Astrocyte of the cerebellum (primary cell): ENCODE measurements around the gene CACNB3.

Experiments
- DNase-seq: peaks from one replicate; pipeline ENCODE4 v3.0.0-alpha.2; 2011; ENCODE audit warnings: low read depth
- H3K4me3 ChIP-seq: 2 replicates; pipeline ENCODE4 v1.5.1; 2011; ENCODE audit warnings: mild to moderate bottlenecking, low read depth, low read length, moderate library complexity
- CTCF ChIP-seq: IDR thresholded peaks from 2 replicates; pipeline ENCODE4 v1.5.1; 2012; ENCODE audit warnings: low read length, low read depth, moderate library complexity, mild to moderate bottlenecking; ENCODE audit errors: missing control alignments
- in situ Hi-C: cut with HindIII; loops from 2 replicates; pipeline ENCODE4 v1.10.0; 2017; ENCODE audit warnings: low sequenced_read_pairs

The CACNB3 gene

GRCh38 chr12:48775299-48775698 is 43.0 kb upstream of the CACNB3 start:
- in situ Hi-C loops, result no loop called here
- no peak for DNase-seq
- TF ChIP-seq CTCF, result no peak
- H3K4me3 ChIP-seq, result no peak overlapping the region

DNA sequence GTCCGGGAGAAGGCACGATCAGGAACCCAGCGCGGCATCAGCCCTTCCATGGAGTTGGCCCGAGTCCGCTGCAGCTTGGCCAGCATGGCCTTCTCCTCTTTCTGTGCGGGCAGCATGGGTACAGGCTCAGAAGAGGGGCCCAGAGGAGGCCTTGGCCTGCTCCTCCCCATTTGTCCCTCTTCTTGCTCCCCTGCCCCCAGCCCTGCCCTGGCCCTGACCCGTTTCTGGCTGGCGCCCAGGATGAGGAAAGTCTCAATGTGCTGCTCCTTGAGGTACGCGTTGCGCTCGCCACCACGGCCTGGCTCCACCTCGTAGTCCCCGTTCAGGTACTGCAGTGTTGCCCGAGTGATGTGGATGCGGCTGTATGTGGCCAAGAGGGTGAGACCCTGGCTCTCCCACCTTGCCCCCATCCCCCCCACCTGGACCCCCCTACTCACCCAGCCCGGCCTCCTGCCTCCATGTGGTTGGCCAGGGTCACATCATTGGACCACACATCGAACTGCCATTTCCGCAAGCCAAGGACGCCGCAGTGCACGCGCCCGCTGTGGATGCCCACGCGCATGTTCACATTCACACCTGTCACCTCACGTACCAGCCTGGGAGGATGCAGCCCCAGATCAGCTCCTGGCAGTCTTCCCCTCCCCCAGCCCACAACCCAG is 42.2 kb upstream of the CACNB3 start:
- H3K4me3 ChIP-seq, result no peak overlapping the region
- TF ChIP-seq CTCF, result no peak
- in situ Hi-C loops, result no loop called here
- no peak for DNase-seq

DNA sequence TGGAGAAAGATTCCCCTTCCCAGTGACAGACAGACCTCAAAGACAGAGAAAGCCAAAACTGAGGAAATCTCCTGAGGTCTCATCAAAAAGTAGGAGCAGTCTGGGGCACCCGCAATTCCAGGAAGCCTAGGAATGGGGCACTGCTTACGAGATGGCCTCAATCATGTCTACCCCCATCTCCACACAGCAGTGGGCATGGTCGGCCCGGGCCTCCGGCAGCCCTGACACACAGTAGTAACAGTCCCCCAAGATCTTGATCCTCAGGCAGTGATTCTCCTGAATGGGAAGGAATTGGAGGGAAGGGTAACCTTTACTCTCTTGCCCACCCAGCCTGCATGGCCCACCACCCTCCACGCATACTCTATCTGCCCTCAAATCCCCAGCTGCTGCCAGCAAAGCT is 41.3 kb upstream of the CACNB3 start:
- no peak for TF ChIP-seq CTCF
- no peak for DNase-seq
- in situ Hi-C loops, result no loop called here

GRCh38 chr12:48777501-48778400 is 40.5 kb upstream of the CACNB3 start:
- DNase-seq, result no peak
- no peak for TF ChIP-seq CTCF
- in situ Hi-C loops, result no loop called here

More for the DNA sequence above, 41.3 kb upstream of the CACNB3 start:
- no peak overlapping the region for H3K4me3 ChIP-seq

GRCh38 chr12:48779869-48780268 is 38.4 kb upstream of the CACNB3 start:
- in situ Hi-C loops, result no loop called here
- H3K4me3 ChIP-seq, result no peak overlapping the region
- TF ChIP-seq CTCF, result no peak
- peak; percentile 34 for DNase-seq

More at GRCh38 chr12:48777501-48778400, 40.5 kb upstream of the CACNB3 start:
- H3K4me3 ChIP-seq, result no peak overlapping the region

DNA sequence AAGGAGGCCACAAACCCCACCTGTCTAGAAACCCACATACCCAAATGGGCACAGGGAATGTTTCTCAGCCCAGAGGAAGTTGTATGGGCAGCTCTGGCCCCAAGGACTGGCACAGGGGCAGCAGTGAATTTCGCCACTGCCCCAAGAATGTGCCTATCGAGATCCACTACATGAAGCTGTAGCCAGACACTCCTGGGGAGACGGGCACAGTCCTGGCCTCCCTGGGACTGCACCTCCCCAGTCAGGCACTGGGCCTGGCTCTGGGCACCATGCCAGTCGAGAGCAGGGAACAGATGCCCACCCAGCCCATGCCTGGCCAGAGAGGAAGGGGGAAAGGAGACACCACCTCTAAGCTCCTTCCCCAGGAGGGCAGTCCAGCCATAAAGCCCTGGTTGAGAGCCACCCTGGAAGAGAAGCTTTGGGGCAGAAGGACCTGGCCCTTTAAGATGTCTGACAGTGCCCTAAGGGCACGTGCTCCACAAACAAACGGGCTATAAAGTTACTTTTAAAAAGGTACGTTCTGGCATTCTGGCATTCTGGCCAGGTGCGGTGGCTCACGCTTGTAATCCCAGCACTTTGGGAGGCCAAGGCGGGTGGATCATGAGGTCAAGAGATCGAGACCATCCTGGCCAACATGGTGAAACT is 37.8 kb upstream of the CACNB3 start:
- H3K4me3 ChIP-seq, result no peak overlapping the region
- no peak for DNase-seq
- TF ChIP-seq CTCF, result no peak
- in situ Hi-C loops, result no loop called here
